ENCODE measurements around the gene VAV1.

- TF ChIP-seq, protein P1, sequence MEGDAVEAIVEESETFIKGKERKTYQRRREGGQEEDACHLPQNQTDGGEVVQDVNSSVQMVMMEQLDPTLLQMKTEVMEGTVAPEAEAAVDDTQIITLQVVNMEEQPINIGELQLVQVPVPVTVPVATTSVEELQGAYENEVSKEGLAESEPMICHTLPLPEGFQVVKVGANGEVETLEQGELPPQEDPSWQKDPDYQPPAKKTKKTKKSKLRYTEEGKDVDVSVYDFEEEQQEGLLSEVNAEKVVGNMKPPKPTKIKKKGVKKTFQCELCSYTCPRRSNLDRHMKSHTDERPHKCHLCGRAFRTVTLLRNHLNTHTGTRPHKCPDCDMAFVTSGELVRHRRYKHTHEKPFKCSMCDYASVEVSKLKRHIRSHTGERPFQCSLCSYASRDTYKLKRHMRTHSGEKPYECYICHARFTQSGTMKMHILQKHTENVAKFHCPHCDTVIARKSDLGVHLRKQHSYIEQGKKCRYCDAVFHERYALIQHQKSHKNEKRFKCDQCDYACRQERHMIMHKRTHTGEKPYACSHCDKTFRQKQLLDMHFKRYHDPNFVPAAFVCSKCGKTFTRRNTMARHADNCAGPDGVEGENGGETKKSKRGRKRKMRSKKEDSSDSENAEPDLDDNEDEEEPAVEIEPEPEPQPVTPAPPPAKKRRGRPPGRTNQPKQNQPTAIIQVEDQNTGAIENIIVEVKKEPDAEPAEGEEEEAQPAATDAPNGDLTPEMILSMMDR (IDR thresholded peaks at IDR 0.05) = no peak
- no peak for TF ChIP-seq ZFX (IDR thresholded peaks at IDR 0.05; ENCODE audit: borderline replicate concordance)
Observed at GRCh38 chr19:6772866-6773322, 386 bp downstream of the VAV1 start.
